SK-MEL-5 (cell line): Measurements from ENCODE around the gene RRBP1. TPM values are rescaled to one million over a fixed set of nuclear protein-coding genes. Genes with fewer than 3 reads are reported as not detected.

ENCODE experiments used
- total RNA-seq: library from RNA; depleted of rRNA; stranded (reverse); fragments of >200 nt; shearing (Covaris generic); gene quantifications from 2 replicates; pipeline ENCODE4 v1.2.3, GENCODE V29; 2014; rRNA removed

RRBP1 gene
- total RNA-seq, 1 experiment from 2014 or later = 108 TPM

Other genes starting within 250 kb of the RRBP1 start
- gene BFSP1, start 150.9 kb downstream of the RRBP1 start, total RNA-seq = 14.3 and 14.7 TPM in 2 replicates
- 180 and 190 TPM in 2 replicates for gene DSTN, start 112.2 kb downstream of the RRBP1 start, total RNA-seq
- gene BANF2, start 17.7 kb upstream of the RRBP1 start, total RNA-seq = not detected in 2 replicates